ENCODE results near the gene GALNT11.

- TF ChIP-seq CTCF (IDR thresholded peaks at IDR 0.05) (no peak), ZFX (IDR thresholded peaks at IDR 0.05; ENCODE audit: borderline replicate concordance) (no peak)
Observed at GRCh38 chr7:152056621-152057274, 31.3 kb downstream of the GALNT11 start.

Data from 22Rv1 (cell line).